ENCODE results near the gene RANBP17.

The RANBP17 gene

DNA sequence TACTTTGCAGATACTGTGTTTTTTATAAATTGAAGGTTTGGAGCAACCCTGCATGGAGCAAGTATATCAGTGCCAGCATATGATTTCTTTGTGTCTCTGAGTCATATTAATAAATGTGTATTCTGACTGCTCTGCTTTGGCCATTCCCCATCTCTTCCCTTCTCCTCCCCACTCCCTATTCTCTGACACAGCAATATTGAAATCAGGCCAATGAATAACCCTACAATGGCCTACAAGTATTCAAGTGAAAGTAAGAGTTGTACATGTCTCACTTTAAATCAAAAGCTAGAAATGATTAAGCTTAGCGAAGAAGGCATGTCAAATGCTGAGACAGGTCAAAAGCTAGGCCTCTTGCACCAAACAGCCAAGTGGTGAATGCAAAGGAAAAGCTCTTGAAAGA lies 365.0 kb downstream of the RANBP17 start:
- Mint-ChIP-seq H3K4me3 (no peak overlapping the region), H3K9me3 (no peaks in the 10 kb centered on the region), H3K27ac (no peak overlapping the region), H3K27me3 (ENCODE audit: low read depth, poor library complexity) (no peaks in the 10 kb centered on the region), H3K36me3 (ENCODE audit: low read depth) (no peaks in the 10 kb centered on the region), H3K4me1 (no peaks in the 10 kb centered on the region)
- TF ChIP-seq, protein P1, sequence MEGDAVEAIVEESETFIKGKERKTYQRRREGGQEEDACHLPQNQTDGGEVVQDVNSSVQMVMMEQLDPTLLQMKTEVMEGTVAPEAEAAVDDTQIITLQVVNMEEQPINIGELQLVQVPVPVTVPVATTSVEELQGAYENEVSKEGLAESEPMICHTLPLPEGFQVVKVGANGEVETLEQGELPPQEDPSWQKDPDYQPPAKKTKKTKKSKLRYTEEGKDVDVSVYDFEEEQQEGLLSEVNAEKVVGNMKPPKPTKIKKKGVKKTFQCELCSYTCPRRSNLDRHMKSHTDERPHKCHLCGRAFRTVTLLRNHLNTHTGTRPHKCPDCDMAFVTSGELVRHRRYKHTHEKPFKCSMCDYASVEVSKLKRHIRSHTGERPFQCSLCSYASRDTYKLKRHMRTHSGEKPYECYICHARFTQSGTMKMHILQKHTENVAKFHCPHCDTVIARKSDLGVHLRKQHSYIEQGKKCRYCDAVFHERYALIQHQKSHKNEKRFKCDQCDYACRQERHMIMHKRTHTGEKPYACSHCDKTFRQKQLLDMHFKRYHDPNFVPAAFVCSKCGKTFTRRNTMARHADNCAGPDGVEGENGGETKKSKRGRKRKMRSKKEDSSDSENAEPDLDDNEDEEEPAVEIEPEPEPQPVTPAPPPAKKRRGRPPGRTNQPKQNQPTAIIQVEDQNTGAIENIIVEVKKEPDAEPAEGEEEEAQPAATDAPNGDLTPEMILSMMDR (IDR thresholded peaks at IDR 0.05): no peak
- DNase-seq: no peak

DNA sequence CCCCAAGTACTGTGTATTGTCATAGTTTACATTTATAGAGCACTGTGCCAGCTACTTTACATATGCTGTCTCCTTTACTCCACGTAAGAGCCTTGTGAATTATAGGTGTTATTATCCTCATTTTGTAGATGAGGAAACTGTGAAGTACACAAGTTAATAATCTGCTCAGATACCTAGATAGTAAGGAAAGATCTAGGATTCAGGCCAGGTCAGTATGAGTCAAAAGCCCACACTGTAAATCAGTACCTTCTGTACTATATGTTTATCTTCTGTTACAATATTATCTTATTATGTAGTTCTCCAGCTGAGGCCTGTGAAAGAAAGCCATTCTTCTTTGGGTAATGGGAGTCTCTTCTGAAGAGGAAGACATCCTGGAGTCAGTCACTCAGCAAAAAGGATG lies 374.8 kb downstream of the RANBP17 start:
- Mint-ChIP-seq H3K9me3 (no peaks in the 10 kb centered on the region), H3K4me1 (no peaks in the 10 kb centered on the region), H3K27me3 (ENCODE audit: low read depth, poor library complexity) (no peaks in the 10 kb centered on the region), H3K36me3 (ENCODE audit: low read depth) (no peaks in the 10 kb centered on the region), H3K4me3 (no peak overlapping the region), H3K27ac (no peak overlapping the region)
- DNase-seq: no peak
- TF ChIP-seq, protein P1 (IDR thresholded peaks at IDR 0.05): no peak

DNA sequence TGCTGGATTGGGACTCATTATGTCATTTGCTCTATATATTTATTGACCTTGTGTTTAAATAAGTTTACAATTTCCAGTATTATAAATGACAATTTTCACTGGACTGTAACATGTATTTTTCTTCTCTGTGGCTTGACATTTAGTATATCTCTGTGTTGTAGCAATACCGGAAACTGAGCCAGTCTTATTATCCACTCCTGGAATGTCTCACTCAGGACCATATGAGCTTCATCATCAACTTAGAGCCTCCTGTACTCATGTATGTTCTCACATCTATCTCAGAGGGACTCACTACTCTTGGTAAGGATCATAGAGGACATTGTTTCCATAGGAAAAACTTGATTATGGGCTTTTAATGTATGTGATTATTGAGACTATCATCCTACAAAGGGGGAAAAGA lies 380.7 kb downstream of the RANBP17 start:
- no peaks in the 10 kb centered on the region for H3K4me1 Mint-ChIP-seq
- no peak for DNase-seq
- no peak overlapping the region for H3K4me3 Mint-ChIP-seq
- peaks cover 22% of the 10 kb centered on the region for H3K36me3 Mint-ChIP-seq (ENCODE audit: low read depth)
- no peaks in the 10 kb centered on the region for H3K27me3 Mint-ChIP-seq (ENCODE audit: low read depth, poor library complexity)
- no peak overlapping the region for H3K27ac Mint-ChIP-seq
- TF ChIP-seq, protein P1 (IDR thresholded peaks at IDR 0.05): no peak
- peaks cover 5% of the 10 kb centered on the region for H3K9me3 Mint-ChIP-seq

DNA sequence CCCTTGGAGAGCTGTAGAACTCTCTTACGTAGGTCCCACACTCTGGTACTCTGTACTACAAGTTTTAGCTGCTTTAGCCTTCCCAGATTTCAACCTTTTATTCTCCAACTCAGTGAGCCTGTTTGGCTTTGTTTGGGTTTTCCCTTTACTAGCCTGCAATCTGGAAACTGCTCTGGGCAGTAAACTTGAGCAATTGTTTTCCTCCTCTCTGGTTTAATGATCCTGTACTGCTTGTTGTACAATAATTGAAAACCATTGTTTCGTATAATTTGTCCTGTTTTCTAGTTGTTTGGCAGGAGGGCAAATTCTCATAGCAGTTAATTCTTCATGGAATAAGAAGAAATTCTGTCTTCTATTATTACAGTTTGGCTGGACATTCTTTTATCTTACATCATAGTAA lies 384.4 kb downstream of the RANBP17 start:
- TF ChIP-seq, protein P1 (IDR thresholded peaks at IDR 0.05): no peak
- Mint-ChIP-seq H3K4me3 (no peak overlapping the region), H3K36me3 (ENCODE audit: low read depth) (peaks cover 54% of the 10 kb centered on the region), H3K4me1 (no peaks in the 10 kb centered on the region), H3K27ac (no peak overlapping the region), H3K27me3 (ENCODE audit: low read depth, poor library complexity) (no peaks in the 10 kb centered on the region), H3K9me3 (peaks cover 40% of the 10 kb centered on the region)
- DNase-seq: no peak

DNA sequence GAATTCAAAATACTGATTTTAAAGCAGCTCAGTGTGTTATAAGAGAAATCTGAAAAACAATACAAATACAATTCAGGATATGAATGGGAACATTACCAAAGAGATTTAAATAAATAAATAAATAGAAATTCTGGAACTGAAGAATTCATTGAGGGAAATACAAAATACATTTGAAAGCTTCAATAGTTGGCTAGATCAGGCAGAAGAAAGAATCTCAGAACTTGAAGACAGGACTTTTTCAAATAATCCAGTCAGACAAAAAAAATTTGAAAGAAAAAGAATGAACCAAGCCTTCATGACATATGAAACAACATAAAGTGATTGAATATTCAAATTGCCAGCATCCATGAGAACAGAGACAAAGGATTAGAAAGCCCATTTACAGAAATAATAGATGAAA lies 387.6 kb downstream of the RANBP17 start:
- TF ChIP-seq, protein P1 (IDR thresholded peaks at IDR 0.05): no peak
- H3K9me3 Mint-ChIP-seq: peaks cover 53% of the 10 kb centered on the region
- H3K27ac Mint-ChIP-seq: no peak overlapping the region
- H3K36me3 Mint-ChIP-seq (ENCODE audit: low read depth): peaks cover 66% of the 10 kb centered on the region
- H3K4me3 Mint-ChIP-seq: no peak overlapping the region
- DNase-seq: no peak
- H3K27me3 Mint-ChIP-seq (ENCODE audit: low read depth, poor library complexity): no peaks in the 10 kb centered on the region
- no peaks in the 10 kb centered on the region for H3K4me1 Mint-ChIP-seq

DNA sequence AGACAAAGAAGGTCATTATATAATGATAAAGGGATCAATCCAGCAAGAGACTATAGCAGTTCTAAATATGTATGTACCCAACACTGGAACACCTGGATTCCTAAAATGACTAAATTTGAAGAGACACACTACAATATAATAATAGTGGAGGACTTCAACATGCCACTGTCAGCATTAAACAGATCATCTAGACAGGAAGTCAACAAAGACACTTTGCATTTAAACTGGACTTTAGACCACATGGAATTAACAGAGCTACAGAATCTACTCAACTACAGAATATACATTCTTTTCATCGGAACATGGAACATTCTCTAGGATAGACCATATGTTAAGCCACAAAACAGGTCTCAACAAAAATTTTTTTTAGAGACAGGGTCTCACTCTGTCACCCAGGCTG lies 388.9 kb downstream of the RANBP17 start:
- Mint-ChIP-seq H3K9me3 (peaks cover 53% of the 10 kb centered on the region), H3K4me3 (no peak overlapping the region), H3K27me3 (ENCODE audit: low read depth, poor library complexity) (no peaks in the 10 kb centered on the region), H3K4me1 (no peaks in the 10 kb centered on the region), H3K36me3 (ENCODE audit: low read depth) (peaks cover 61% of the 10 kb centered on the region), H3K27ac (no peak overlapping the region)
- TF ChIP-seq, protein P1 (IDR thresholded peaks at IDR 0.05): no peak
- no peak for DNase-seq

All from nephron progenitor cell (in vitro differentiated cells).